ENCODE data around the gene CAMK2B.

The CAMK2B gene

DNA sequence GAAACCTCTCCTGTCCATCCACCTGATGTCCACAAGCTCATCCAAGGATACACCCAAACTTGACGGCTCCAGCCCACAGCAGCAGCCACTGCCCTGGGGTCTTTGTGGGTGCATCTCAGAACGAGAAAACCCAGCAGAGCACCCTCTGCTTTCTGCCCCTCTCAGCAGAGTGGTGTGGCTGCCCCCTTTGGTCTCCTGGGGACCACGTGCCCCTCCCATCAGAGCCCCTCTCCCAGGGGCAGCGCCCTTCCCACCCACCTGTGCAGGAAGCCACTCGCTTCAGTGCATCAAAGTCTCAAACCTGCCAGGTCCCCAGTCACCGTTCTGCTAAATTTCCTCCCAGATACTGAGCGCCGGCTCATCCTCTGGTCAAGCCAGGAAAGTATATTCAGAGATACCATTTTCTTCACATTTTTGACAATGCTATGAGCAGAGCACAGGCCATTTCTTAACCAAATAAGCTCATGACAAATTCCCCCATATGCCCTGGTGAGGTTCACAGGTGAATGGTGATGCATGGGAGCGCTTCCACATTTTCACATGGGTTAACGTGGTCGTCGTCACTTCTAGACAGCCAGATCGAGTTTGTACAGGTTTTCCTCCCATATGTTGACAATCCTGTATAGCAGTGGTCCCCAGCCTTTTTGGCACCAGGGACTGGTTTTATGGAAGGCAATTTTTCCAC lies 32.4 kb downstream of the CAMK2B start:
- Histone ChIP-seq H3K4me1 (ENCODE audit: control insufficient read depth, insufficient read depth, low read length) (no peaks in the 10 kb centered on the region; the same call in 1 of the 2 replicates), H3K4me3 (ENCODE audit: low read length) (no peak overlapping the region), H3K9me3 (ENCODE audit: control insufficient read depth, insufficient read depth, low read length) (no peaks in the 10 kb centered on the region), H3K27ac (ENCODE audit: low read length) (no peak overlapping the region), H3K27me3 (ENCODE audit: control insufficient read depth, insufficient read depth, low read length) (no peaks in the 10 kb centered on the region), H3K36me3 (ENCODE audit: control insufficient read depth, insufficient read depth, low read length) (no peaks in the 10 kb centered on the region)
- WGBS (ENCODE audit: insufficient coverage, insufficient read length): no CpG with 5 or more reads among the region's 13 CpGs
- DNase-seq (ENCODE audit: low read depth, low spot score): no peak

DNA sequence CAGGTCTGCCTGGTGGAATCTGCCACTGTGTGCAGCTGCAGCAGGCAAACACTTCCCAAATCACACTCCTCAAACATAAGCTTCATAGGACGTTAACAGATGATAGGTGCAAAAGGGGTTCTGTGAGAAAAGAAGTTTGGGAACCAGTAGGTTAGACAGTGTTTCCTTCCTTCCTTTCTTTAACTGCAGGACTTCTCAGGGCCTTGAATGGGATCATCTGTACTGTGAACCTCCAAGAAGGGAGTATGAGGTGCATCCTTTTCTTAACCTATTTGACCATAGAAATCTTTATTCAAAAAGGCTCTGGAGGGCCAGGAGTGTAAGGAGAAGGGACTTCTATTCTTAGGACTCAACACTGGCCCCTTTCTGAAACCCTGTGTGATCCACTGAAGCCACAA lies 33.0 kb downstream of the CAMK2B start:
- WGBS (ENCODE audit: insufficient coverage, insufficient read length): no CpG with 5 or more reads among the region's 1 CpG
- H3K27ac ChIP-seq (ENCODE audit: low read length): no peak overlapping the region
- no peaks in the 10 kb centered on the region for H3K36me3 ChIP-seq (ENCODE audit: control insufficient read depth, insufficient read depth, low read length)
- H3K4me1 ChIP-seq (ENCODE audit: control insufficient read depth, insufficient read depth, low read length): no peaks in the 10 kb centered on the region; the same call in 1 of the 2 replicates
- no peaks in the 10 kb centered on the region for H3K9me3 ChIP-seq (ENCODE audit: control insufficient read depth, insufficient read depth, low read length)
- no peak for DNase-seq (ENCODE audit: low read depth, low spot score)
- H3K4me3 ChIP-seq (ENCODE audit: low read length): no peak overlapping the region
- H3K27me3 ChIP-seq (ENCODE audit: control insufficient read depth, insufficient read depth, low read length): no peaks in the 10 kb centered on the region

DNA sequence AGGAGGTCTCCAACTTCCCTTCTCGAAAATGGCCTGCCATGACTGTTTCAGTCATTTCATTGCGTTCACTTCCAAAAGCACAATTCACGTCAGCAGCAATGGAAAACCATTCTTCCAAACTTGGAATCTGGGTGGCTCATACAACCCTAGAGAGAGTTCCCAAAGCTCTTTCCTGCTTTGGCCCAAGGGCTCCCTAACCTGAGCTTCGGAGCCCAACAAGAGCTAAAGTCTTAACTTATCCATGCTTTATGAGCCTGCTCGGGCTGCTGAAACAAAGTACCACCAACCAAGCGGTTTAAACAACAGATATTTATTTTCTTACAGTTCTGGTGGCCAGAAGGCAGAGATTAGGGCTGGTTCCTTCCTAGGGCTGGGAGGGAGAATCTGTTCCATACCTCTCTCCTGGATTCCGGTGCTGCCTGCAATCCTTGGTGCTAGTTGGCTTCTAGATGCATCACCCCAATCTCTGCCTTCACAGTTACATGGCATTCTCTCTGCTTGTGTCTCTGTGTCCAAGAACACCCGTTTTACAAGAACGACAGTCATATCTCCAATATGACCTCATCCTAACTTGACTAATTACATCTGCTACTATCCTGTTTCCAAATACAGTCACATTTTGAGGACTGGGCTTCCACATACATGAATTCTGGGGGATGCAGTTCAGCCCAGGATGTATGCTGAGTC lies 33.5 kb downstream of the CAMK2B start:
- Histone ChIP-seq H3K9me3 (ENCODE audit: control insufficient read depth, insufficient read depth, low read length) (no peaks in the 10 kb centered on the region), H3K27me3 (ENCODE audit: control insufficient read depth, insufficient read depth, low read length) (no peaks in the 10 kb centered on the region), H3K27ac (ENCODE audit: low read length) (no peak overlapping the region), H3K4me1 (ENCODE audit: control insufficient read depth, insufficient read depth, low read length) (no peaks in the 10 kb centered on the region; the same call in 1 of the 2 replicates), H3K36me3 (ENCODE audit: control insufficient read depth, insufficient read depth, low read length) (no peaks in the 10 kb centered on the region), H3K4me3 (ENCODE audit: low read length) (no peak overlapping the region)
- no CpG with 5 or more reads among the region's 9 CpGs for WGBS (ENCODE audit: insufficient coverage, insufficient read length)
- DNase-seq (ENCODE audit: low read depth, low spot score): no peak

DNA sequence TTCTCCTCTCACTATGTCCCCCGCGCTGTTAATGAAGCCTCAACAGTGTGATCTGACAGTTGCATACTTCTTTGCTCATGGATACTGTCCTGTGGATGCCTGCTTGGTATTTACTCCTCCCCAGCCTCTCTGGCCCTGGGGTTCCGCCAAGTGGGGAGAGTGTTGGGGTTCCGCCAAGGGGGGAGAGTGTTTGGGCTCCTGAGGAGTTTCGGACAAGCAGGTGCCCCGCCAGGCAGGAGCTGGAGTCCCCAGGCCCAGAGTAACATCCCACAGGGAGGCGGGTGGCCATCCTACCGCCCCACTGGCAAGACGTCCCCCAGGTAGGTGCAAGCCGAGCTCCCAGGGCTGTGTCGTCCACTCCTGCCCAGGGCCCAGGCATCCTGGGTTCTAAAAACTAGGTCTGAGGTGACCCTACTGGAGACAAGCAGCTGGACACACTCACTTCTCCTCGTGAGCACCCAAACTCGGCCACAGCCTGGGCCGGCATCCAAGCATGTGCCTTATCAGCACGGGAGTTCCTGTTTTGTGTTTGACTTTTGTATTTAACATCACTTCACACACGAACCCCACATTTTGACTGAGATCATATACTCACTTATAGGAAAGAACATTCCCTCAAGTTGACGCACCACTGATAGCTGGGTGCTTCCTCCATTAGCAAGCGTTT lies 34.2 kb downstream of the CAMK2B start:
- no peaks in the 10 kb centered on the region; the same call in none of the 2 replicates for H3K4me1 ChIP-seq (ENCODE audit: control insufficient read depth, insufficient read depth, low read length)
- no peaks in the 10 kb centered on the region for H3K27me3 ChIP-seq (ENCODE audit: control insufficient read depth, insufficient read depth, low read length)
- H3K4me3 ChIP-seq (ENCODE audit: low read length): no peak overlapping the region
- H3K27ac ChIP-seq (ENCODE audit: low read length): no peak overlapping the region
- no CpG with 5 or more reads among the region's 18 CpGs for WGBS (ENCODE audit: insufficient coverage, insufficient read length)
- no peak for DNase-seq (ENCODE audit: low read depth, low spot score)
- H3K9me3 ChIP-seq (ENCODE audit: control insufficient read depth, insufficient read depth, low read length): no peaks in the 10 kb centered on the region
- H3K36me3 ChIP-seq (ENCODE audit: control insufficient read depth, insufficient read depth, low read length): no peaks in the 10 kb centered on the region

DNA sequence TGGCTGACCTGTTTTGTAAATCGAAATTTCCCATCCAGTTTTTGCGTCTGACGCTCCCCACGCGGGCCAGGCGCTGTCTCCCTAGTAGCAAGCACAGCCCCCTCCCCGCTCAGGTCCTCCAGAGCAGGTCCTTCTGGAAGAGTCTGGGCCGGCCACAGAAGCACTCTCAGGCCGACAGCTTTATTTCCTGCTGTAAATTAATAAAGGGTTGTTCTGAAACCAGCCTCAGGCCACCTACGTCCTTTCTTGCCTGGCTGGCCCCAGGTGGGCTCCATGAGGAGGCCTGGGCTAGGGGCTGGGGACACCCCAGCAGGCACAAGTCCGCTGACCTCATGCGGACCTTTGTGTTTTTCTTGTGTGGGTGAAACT lies 35.2 kb downstream of the CAMK2B start:
- no peak overlapping the region for H3K4me3 ChIP-seq (ENCODE audit: low read length)
- no peaks in the 10 kb centered on the region for H3K9me3 ChIP-seq (ENCODE audit: control insufficient read depth, insufficient read depth, low read length)
- no CpG with 5 or more reads among the region's 12 CpGs for WGBS (ENCODE audit: insufficient coverage, insufficient read length)
- no peaks in the 10 kb centered on the region for H3K36me3 ChIP-seq (ENCODE audit: control insufficient read depth, insufficient read depth, low read length)
- H3K27me3 ChIP-seq (ENCODE audit: control insufficient read depth, insufficient read depth, low read length): no peaks in the 10 kb centered on the region
- H3K27ac ChIP-seq (ENCODE audit: low read length): no peak overlapping the region
- DNase-seq (ENCODE audit: low read depth, low spot score): no peak
- no peaks in the 10 kb centered on the region; the same call in none of the 2 replicates for H3K4me1 ChIP-seq (ENCODE audit: control insufficient read depth, insufficient read depth, low read length)

DNA sequence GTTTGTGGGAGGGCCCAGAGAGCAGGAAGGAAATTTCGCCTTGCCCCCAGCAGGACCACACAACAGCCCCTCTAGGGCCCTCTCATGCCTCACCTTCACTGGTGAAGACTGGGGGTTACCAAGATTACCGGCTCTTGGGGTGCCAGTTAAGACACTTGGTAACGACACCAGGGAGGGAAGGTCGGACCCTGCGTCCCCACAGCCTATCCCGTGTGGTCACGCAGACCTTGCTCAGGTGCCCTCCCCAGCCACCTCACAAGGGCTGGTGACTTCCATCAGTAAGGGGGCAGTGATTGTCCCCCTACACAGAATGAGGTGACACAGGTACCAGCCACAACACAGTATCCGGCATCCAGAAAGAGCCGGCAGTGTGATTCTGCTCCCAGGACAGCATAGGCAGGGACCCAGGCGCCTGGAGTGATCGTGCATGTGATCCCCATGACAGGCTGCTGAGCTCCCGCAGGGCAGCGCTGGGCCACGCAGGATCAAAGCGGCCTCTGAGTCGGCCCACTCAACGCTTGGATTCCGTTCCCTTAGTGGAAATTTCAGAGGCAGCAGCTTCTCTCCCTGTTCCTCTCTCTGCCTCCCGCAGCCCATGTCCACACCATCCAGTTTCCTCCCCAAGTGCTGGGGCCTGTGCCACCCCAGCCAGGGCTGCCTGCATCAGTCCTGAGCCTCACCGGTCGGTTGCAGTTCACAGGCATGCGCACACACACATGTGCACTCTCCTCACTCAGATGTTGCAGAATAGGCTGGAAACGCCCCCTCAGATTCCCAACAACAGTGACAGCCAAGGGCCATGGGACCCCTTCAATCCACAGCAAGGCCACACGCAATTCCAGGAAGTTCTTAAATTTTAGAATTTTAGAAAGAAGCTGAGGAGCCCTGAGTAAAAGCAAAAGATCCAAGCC lies 35.8 kb downstream of the CAMK2B start:
- Histone ChIP-seq H3K36me3 (ENCODE audit: control insufficient read depth, insufficient read depth, low read length) (no peaks in the 10 kb centered on the region), H3K27ac (ENCODE audit: low read length) (no peak overlapping the region), H3K9me3 (ENCODE audit: control insufficient read depth, insufficient read depth, low read length) (no peaks in the 10 kb centered on the region), H3K4me3 (ENCODE audit: low read length) (no peak overlapping the region), H3K4me1 (ENCODE audit: control insufficient read depth, insufficient read depth, low read length) (no peaks in the 10 kb centered on the region; the same call in none of the 2 replicates), H3K27me3 (ENCODE audit: control insufficient read depth, insufficient read depth, low read length) (no peaks in the 10 kb centered on the region)
- DNase-seq (ENCODE audit: low read depth, low spot score): no peak
- WGBS (ENCODE audit: insufficient coverage, insufficient read length): no CpG with 5 or more reads among the region's 24 CpGs

DNA sequence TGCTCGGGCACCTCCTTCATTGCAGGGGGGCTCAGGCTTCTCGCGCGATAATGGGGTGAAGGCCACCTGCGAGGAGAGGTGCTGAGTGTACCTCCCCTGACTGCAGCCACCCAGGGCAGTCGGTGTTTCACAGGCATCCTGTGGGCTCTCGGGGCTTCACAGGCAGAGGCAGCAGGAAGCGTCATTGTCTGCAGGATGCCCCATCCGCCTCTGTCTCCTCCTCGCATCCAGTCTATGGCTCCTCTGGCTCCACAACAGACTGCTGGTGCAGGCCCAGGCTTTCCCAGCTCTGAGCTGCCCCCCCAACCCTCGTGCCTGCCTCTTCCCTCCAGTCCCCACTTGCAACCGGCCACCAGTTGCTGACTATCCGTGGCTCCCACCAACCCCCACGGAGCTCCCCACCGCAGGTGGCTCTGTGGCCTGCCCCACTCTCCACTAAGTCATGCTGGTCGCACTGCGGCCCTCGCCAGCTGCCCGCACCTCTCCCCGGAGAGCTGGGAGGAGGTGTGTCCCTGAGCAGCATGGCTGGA lies 36.5 kb downstream of the CAMK2B start:
- Histone ChIP-seq H3K4me3 (ENCODE audit: low read length) (no peak overlapping the region), H3K36me3 (ENCODE audit: control insufficient read depth, insufficient read depth, low read length) (no peaks in the 10 kb centered on the region), H3K4me1 (ENCODE audit: control insufficient read depth, insufficient read depth, low read length) (no peaks in the 10 kb centered on the region; the same call in none of the 2 replicates), H3K27me3 (ENCODE audit: control insufficient read depth, insufficient read depth, low read length) (no peaks in the 10 kb centered on the region), H3K9me3 (ENCODE audit: control insufficient read depth, insufficient read depth, low read length) (no peaks in the 10 kb centered on the region), H3K27ac (ENCODE audit: low read length) (no peak overlapping the region)
- DNase-seq (ENCODE audit: low read depth, low spot score): no peak
- no CpG with 5 or more reads among the region's 20 CpGs for WGBS (ENCODE audit: insufficient coverage, insufficient read length)

DNA sequence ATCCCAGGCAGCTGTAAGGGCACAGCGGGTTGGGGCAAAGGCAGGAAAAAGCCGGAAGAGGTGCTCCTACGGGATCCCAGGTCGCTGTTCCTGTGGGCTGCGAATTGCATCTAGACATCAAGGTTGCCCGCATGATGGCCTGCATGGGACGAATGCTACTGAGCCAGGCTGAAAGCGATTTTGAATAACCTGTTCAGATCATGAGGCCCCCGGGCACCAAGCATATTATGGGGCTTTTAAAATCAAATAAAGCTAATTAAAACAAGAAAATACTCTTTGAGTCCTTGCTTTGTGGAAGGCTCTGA lies 37.1 kb downstream of the CAMK2B start:
- H3K27me3 ChIP-seq (ENCODE audit: control insufficient read depth, insufficient read depth, low read length): no peaks in the 10 kb centered on the region
- WGBS (ENCODE audit: insufficient coverage, insufficient read length): no CpG with 5 or more reads among the region's 9 CpGs
- H3K4me3 ChIP-seq (ENCODE audit: low read length): no peak overlapping the region
- H3K27ac ChIP-seq (ENCODE audit: low read length): no peak overlapping the region
- H3K4me1 ChIP-seq (ENCODE audit: control insufficient read depth, insufficient read depth, low read length): no peaks in the 10 kb centered on the region; the same call in 1 of the 2 replicates
- no peaks in the 10 kb centered on the region for H3K9me3 ChIP-seq (ENCODE audit: control insufficient read depth, insufficient read depth, low read length)
- H3K36me3 ChIP-seq (ENCODE audit: control insufficient read depth, insufficient read depth, low read length): no peaks in the 10 kb centered on the region
- DNase-seq (ENCODE audit: low read depth, low spot score): no peak

DNA sequence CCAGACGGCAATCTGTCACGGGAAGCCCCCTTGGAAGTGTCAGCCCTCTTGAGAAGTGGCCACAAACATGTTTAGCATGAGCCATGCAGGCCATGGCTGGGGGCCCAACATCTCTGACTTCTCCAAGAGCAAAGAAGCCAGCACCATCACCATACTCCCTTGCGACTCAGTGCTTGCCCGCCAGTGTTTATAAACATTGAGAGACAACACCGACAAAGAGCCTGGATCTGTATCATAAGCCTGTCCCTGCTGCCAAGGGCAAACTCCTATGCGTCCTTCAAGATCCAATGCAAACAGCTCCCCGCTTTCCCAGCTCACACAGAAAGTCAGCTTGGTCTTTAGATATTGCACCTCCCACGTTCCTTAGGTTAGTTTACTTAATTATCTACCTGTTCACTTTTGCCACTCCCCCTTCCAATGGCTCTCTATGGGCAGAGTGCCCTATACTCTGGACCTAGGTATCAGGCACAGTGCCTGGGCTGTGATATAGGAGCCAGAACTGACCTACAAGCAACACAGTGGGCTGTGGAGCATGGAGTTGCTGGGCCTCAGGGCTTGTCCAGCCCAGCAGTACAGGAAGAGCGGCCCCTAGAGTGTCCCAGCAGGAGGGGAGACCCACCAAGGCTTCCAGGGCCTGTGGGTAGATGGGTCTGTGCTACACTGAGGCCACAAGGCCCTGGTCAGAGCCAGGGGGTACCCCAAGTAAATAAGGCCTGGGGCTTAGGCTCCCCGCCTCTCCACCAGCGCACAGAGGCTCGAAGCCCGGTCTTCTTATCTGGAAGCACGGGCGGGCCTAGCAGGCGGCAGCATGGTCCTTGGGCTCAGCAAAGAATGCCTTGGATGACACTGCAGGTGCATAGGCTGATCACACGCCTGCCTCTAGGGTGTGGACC lies 37.7 kb downstream of the CAMK2B start:
- no peaks in the 10 kb centered on the region for H3K36me3 ChIP-seq (ENCODE audit: control insufficient read depth, insufficient read depth, low read length)
- no CpG with 5 or more reads among the region's 17 CpGs for WGBS (ENCODE audit: insufficient coverage, insufficient read length)
- no peak overlapping the region for H3K4me3 ChIP-seq (ENCODE audit: low read length)
- H3K4me1 ChIP-seq (ENCODE audit: control insufficient read depth, insufficient read depth, low read length): no peaks in the 10 kb centered on the region; the same call in 1 of the 2 replicates
- H3K27ac ChIP-seq (ENCODE audit: low read length): no peak overlapping the region
- no peaks in the 10 kb centered on the region for H3K9me3 ChIP-seq (ENCODE audit: control insufficient read depth, insufficient read depth, low read length)
- no peak for DNase-seq (ENCODE audit: low read depth, low spot score)
- no peaks in the 10 kb centered on the region for H3K27me3 ChIP-seq (ENCODE audit: control insufficient read depth, insufficient read depth, low read length)

Data from iPS DF 6.9 (cell line).